ENCODE measurements around the gene NRXN3.

DNA sequence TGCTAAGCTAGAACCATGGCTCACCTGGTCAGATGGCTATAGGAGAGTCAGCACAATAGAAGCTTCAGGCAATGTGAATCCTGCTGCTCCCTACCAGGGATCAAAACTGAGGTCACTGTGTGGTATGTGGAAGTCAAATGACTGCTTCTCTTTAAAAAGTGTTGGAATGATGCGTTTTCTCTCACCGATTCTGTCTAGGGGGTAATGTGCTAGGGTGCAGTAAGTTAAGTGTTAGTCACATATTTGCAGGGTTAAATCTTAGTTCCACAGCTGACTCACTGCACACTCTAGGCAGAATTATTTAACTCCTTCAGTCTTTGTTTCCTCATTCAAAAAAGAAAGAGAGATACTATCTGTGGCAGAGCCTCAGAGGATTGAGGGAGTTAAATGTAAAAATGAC, 1344.5 kb downstream of the NRXN3 start:
- TF ChIP-seq, protein P1, sequence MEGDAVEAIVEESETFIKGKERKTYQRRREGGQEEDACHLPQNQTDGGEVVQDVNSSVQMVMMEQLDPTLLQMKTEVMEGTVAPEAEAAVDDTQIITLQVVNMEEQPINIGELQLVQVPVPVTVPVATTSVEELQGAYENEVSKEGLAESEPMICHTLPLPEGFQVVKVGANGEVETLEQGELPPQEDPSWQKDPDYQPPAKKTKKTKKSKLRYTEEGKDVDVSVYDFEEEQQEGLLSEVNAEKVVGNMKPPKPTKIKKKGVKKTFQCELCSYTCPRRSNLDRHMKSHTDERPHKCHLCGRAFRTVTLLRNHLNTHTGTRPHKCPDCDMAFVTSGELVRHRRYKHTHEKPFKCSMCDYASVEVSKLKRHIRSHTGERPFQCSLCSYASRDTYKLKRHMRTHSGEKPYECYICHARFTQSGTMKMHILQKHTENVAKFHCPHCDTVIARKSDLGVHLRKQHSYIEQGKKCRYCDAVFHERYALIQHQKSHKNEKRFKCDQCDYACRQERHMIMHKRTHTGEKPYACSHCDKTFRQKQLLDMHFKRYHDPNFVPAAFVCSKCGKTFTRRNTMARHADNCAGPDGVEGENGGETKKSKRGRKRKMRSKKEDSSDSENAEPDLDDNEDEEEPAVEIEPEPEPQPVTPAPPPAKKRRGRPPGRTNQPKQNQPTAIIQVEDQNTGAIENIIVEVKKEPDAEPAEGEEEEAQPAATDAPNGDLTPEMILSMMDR (IDR thresholded peaks at IDR 0.05) = no peak
- no peak for TF ChIP-seq EZH2 (IDR thresholded peaks at IDR 0.05)
